ENCODE data around the gene ZNF598.

The ZNF598 gene

DNA sequence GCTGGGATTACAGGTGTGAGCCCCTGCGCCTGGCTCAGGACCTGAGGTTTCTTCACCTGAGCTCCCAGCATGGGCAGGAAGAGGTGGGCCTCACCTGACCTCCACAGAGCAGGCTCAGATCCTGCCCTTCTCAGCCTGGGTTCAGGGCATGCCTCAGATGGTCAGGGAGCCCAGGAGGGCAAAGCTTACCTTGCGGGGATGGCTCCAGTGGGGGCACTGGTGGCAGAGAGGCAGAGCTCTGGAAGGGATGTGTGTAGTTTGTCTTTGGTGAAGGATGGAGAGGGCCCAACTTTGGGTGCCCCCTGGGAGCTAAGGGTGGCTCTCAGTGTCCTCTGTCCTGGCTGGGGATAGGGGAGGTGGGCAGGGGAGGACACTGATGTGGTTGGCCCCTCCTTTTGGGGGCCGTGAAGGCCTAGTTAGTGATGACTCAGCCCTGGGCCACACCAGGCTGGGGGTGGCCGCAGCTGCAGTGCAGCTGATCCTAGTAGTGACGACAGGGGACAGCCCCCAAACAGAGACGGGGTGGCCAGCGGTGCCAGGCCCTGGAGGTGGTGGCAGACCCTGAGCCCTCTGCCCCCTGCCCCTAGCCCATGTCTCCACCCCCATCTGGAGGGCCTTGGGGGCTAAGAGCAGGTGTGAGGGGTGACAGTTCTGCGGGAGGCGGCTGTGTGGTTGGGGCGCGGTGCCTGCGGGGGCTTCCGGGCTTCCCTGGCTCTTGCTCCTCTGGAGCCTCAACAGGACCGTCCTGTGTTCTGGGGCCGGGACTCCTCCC is 22.9 kb upstream of the ZNF598 start:
- in situ Hi-C loops (cut with HindIII; ENCODE audit: low sequenced_read_pairs), result loop anchor here (10.0 kb wide), 1 partner anchor 132 kb away; no protein-coding TSS in a partner anchor
- no peak for TF ChIP-seq CTCF (IDR thresholded peaks at IDR 0.05; ENCODE audit: low read depth, low read length, missing control alignments)
- H3K4me3 ChIP-seq (ENCODE audit: low read depth, low read length), result no peak overlapping the region
- DNase-seq (ENCODE audit: low read depth), result no peak

DNA sequence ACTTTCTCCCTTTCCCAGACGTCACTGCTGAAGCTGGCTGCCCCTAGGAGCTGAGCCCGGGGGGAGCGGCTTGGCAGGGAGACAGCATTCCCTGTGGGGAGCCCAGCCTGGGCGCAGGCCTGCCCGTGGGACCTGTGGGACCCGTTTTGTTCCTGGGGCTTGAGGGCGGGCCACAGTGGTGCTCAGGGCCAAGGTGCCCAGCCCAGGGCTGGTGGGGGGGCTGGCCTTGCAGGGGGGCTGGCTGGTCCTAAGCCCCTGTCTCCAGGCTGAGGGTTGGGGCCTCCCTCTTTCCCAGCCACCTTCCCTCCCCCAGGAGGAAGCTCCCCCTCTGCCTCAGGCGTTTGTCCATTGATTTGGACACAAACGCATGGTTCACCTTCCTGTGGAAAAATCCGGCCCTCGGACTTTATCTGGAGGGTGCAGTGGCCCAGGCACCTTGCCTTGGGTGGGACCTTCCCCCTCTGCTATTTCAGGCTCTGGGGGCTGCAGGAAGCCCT is 21.5 kb upstream of the ZNF598 start:
- H3K4me3 ChIP-seq (ENCODE audit: low read depth, low read length), result no peak overlapping the region
- DNase-seq (ENCODE audit: low read depth), result no peak
- no peak for TF ChIP-seq CTCF (IDR thresholded peaks at IDR 0.05; ENCODE audit: low read depth, low read length, missing control alignments)
- in situ Hi-C loops (cut with HindIII; ENCODE audit: low sequenced_read_pairs), result loop anchor here (10.0 kb wide), 1 partner anchor 134 kb away; no protein-coding TSS in a partner anchor

GRCh38 chr16:2030036-2030435 is 20.4 kb upstream of the ZNF598 start:
- H3K4me3 ChIP-seq (ENCODE audit: low read depth, low read length), result no peak overlapping the region
- DNase-seq (ENCODE audit: low read depth), result no peak
- in situ Hi-C loops (cut with HindIII; ENCODE audit: low sequenced_read_pairs), result loop anchor here (10.0 kb wide), 1 partner anchor 135 kb away; no protein-coding TSS in a partner anchor
- no peak for TF ChIP-seq CTCF (IDR thresholded peaks at IDR 0.05; ENCODE audit: low read depth, low read length, missing control alignments)

GRCh38 chr16:2029350-2029749 is 19.7 kb upstream of the ZNF598 start:
- no peak for TF ChIP-seq CTCF (IDR thresholded peaks at IDR 0.05; ENCODE audit: low read depth, low read length, missing control alignments)
- in situ Hi-C loops (cut with HindIII; ENCODE audit: low sequenced_read_pairs), result no loop called here
- H3K4me3 ChIP-seq (ENCODE audit: low read depth, low read length), result no peak overlapping the region
- DNase-seq (ENCODE audit: low read depth), result no peak

GRCh38 chr16:2028620-2029220 is 19.1 kb upstream of the ZNF598 start:
- no peak overlapping the region for H3K4me3 ChIP-seq (ENCODE audit: low read depth, low read length)
- no peak for TF ChIP-seq CTCF (IDR thresholded peaks at IDR 0.05; ENCODE audit: low read depth, low read length, missing control alignments)

GRCh38 chr16:2028146-2028545 is 18.5 kb upstream of the ZNF598 start:
- no peak for TF ChIP-seq CTCF (IDR thresholded peaks at IDR 0.05; ENCODE audit: low read depth, low read length, missing control alignments)
- peak overlapping the region; percentile 50 for H3K4me3 ChIP-seq (ENCODE audit: low read depth, low read length)
- in situ Hi-C loops (cut with HindIII; ENCODE audit: low sequenced_read_pairs), result no loop called here
- no peak for DNase-seq (ENCODE audit: low read depth)

More at GRCh38 chr16:2028620-2029220, 19.1 kb upstream of the ZNF598 start:
- no peak for DNase-seq (ENCODE audit: low read depth)
- in situ Hi-C loops (cut with HindIII; ENCODE audit: low sequenced_read_pairs), result no loop called here

Data from astrocyte of the cerebellum (primary cell).